ENCODE measurements around the gene TMEM108.

TMEM108 gene

GRCh38 chr3:133394561-133395311, 356.5 kb downstream of the TMEM108 start (continued):
- TF ChIP-seq CTCF (tag by site-specific recombination; IDR thresholded peaks at IDR 0.05): no peak
- TF ChIP-seq FEZF1 (tag by site-specific recombination; IDR thresholded peaks at IDR 0.05): no peak
- TF ChIP-seq SCRT2 (tag by site-specific recombination; IDR thresholded peaks at IDR 0.05): no peak
- no peak for TF ChIP-seq RBAK (tag by site-specific recombination; IDR thresholded peaks at IDR 0.05)
- no peak for TF ChIP-seq REST (tag by site-specific recombination; IDR thresholded peaks at IDR 0.05)
- no peak for TF ChIP-seq ZNF548 (tag by site-specific recombination; IDR thresholded peaks at IDR 0.05)
- no peak for TF ChIP-seq ZNF335 (tag by site-specific recombination; conservative IDR thresholded peaks at IDR 0.05)
- no peak for TF ChIP-seq YY2 (tag by site-specific recombination; IDR thresholded peaks at IDR 0.05)

- no peak for TF ChIP-seq ZNF341 (tag by site-specific recombination; IDR thresholded peaks at IDR 0.05; ENCODE audit: low read depth)
- no peak for TF ChIP-seq ZNF548 (tag by site-specific recombination; IDR thresholded peaks at IDR 0.05)
- no peak for TF ChIP-seq REPIN1 (tag by site-specific recombination; IDR thresholded peaks at IDR 0.05; ENCODE audit: low read depth)
- no peak for TF ChIP-seq IKZF3 (tag by site-specific recombination; IDR thresholded peaks at IDR 0.05)
- no peak for TF ChIP-seq ZNF76 (tag by site-specific recombination; IDR thresholded peaks at IDR 0.05; ENCODE audit: borderline replicate concordance, low read depth)
- TF ChIP-seq ZNF324 (tag by site-specific recombination; IDR thresholded peaks at IDR 0.05): no peak
- no peak for TF ChIP-seq ZNF629 (tag by site-specific recombination; IDR thresholded peaks at IDR 0.05)
- TF ChIP-seq, protein P1, sequence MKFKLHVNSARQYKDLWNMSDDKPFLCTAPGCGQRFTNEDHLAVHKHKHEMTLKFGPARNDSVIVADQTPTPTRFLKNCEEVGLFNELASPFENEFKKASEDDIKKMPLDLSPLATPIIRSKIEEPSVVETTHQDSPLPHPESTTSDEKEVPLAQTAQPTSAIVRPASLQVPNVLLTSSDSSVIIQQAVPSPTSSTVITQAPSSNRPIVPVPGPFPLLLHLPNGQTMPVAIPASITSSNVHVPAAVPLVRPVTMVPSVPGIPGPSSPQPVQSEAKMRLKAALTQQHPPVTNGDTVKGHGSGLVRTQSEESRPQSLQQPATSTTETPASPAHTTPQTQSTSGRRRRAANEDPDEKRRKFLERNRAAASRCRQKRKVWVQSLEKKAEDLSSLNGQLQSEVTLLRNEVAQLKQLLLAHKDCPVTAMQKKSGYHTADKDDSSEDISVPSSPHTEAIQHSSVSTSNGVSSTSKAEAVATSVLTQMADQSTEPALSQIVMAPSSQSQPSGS (tag by site-specific recombination; IDR thresholded peaks at IDR 0.05; ENCODE audit: low read depth): no peak
- no peak for TF ChIP-seq ZNF555 (tag by site-specific recombination; conservative IDR thresholded peaks at IDR 0.05)
- TF ChIP-seq ZNF664 (tag by site-specific recombination; IDR thresholded peaks at IDR 0.05): no peak
- TF ChIP-seq ZNF248 (tag by site-specific recombination; IDR thresholded peaks at IDR 0.05): no peak
- TF ChIP-seq ZNF211 (tag by site-specific recombination; IDR thresholded peaks at IDR 0.05; ENCODE audit: low read depth): no peak
- no peak for TF ChIP-seq ZNF514 (tag by site-specific recombination; IDR thresholded peaks at IDR 0.05)
- no peak for TF ChIP-seq ZBTB1 (tag by site-specific recombination; IDR thresholded peaks at IDR 0.05)
- no peak for TF ChIP-seq ZNF561 (tag by site-specific recombination; IDR thresholded peaks at IDR 0.05; ENCODE audit: borderline replicate concordance)
- H3K27ac ChIP-seq (ENCODE audit: extremely low read depth, low read depth, low read length): no peak overlapping the region
- no peak overlapping the region for H3K4me3 ChIP-seq (ENCODE audit: low read depth, low read length)
- H3K4me1 ChIP-seq (ENCODE audit: control insufficient read depth, insufficient read depth, low read length): no peaks in the 10 kb centered on the region
- no peaks in the 10 kb centered on the region for H3K9me3 ChIP-seq (ENCODE audit: control insufficient read depth, insufficient read depth, low read depth, low read length)
- H3K36me3 ChIP-seq (ENCODE audit: control insufficient read depth in 2 of 2, insufficient read depth in 1 of 2, low read length in 2 of 2): no peaks in the 10 kb centered on the region
- ChIA-PET CTCF (no interaction called here), POLR2A (no interaction called here)
Measured at GRCh38 chr3:133396906-133397305, 358.7 kb downstream of the TMEM108 start.

Data from HEK293 (cell line).